ENCODE data around the gene SH3PXD2A.

Gene SH3PXD2A

GRCh38 chr10:103548581-103549348 is 306.6 kb downstream of the SH3PXD2A start:
- H2BK15ac ChIP-seq (replicated peaks; ENCODE audit: low read depth) = no peak overlapping the region
- no peak overlapping the region for H3K4me2 ChIP-seq (ENCODE audit: low read length)
- no peaks in the 10 kb centered on the region for H3K36me3 ChIP-seq (ENCODE audit: control insufficient read depth, insufficient read depth, low read length)
- H3K56ac ChIP-seq (ENCODE audit: low read length) = no peak overlapping the region
- no peaks in the 10 kb centered on the region for H3K4me1 ChIP-seq (ENCODE audit: control insufficient read depth, low read depth, low read length)
- no peak overlapping the region for H2BK5ac ChIP-seq (ENCODE audit: low read length)
- no peak overlapping the region for H2AK5ac ChIP-seq (ENCODE audit: low read length)
- no peak for DNase-seq
- no peak overlapping the region for H2BK120ac ChIP-seq (ENCODE audit: low read depth, low read length)
- no peak overlapping the region for H3K23ac ChIP-seq (ENCODE audit: low read length)
- H3K9ac ChIP-seq (ENCODE audit: low read length) = no peak overlapping the region
- no peak overlapping the region for H4K8ac ChIP-seq (ENCODE audit: low read depth, low read length)
- no peak overlapping the region for H3K4me3 ChIP-seq (ENCODE audit: low read length)
- H3K27me3 ChIP-seq (ENCODE audit: insufficient read depth, low read length, poor library complexity) = no peaks in the 10 kb centered on the region
- no peaks in the 10 kb centered on the region for H3K79me1 ChIP-seq (ENCODE audit: low read length)
- H3K4ac ChIP-seq (ENCODE audit: low read depth, low read length) = no peak overlapping the region
- H3K27ac ChIP-seq (ENCODE audit: low read depth, low read length) = no peak overlapping the region
- no peak overlapping the region for H4K5ac ChIP-seq (ENCODE audit: low read length)
- no CpG with 5 or more reads among the region's 12 CpGs for WGBS (ENCODE audit: extremely low coverage, insufficient coverage, low lambda C conversion rate)
- no peaks in the 10 kb centered on the region for H3K79me2 ChIP-seq (ENCODE audit: control insufficient read depth, insufficient read depth, low read length)
- H3K18ac ChIP-seq (ENCODE audit: low read length) = no peak overlapping the region

GRCh38 chr10:103548006-103548405 is 307.4 kb downstream of the SH3PXD2A start:
- H2AK5ac ChIP-seq (ENCODE audit: low read length) = no peak overlapping the region
- WGBS (ENCODE audit: extremely low coverage, insufficient coverage, low lambda C conversion rate) = no CpG with 5 or more reads among the region's 3 CpGs
- no peak overlapping the region for H3K56ac ChIP-seq (ENCODE audit: low read length)
- no peaks in the 10 kb centered on the region for H3K27me3 ChIP-seq (ENCODE audit: insufficient read depth, low read length, poor library complexity)
- H2BK120ac ChIP-seq (ENCODE audit: low read depth, low read length) = no peak overlapping the region
- no peak overlapping the region for H3K4ac ChIP-seq (ENCODE audit: low read depth, low read length)
- no peak overlapping the region for H3K4me2 ChIP-seq (ENCODE audit: low read length)
- H3K23ac ChIP-seq (ENCODE audit: low read length) = no peak overlapping the region
- no peak overlapping the region for H3K27ac ChIP-seq (ENCODE audit: low read depth, low read length)
- H4K8ac ChIP-seq (ENCODE audit: low read depth, low read length) = no peak overlapping the region
- no peaks in the 10 kb centered on the region for H3K36me3 ChIP-seq (ENCODE audit: control insufficient read depth, insufficient read depth, low read length)
- H4K5ac ChIP-seq (ENCODE audit: low read length) = no peak overlapping the region
- H3K79me1 ChIP-seq (ENCODE audit: low read length) = no peaks in the 10 kb centered on the region
- no peaks in the 10 kb centered on the region for H3K4me1 ChIP-seq (ENCODE audit: control insufficient read depth, low read depth, low read length)
- no peaks in the 10 kb centered on the region for H3K79me2 ChIP-seq (ENCODE audit: control insufficient read depth, insufficient read depth, low read length)
- no peak overlapping the region for H2BK5ac ChIP-seq (ENCODE audit: low read length)
- H3K18ac ChIP-seq (ENCODE audit: low read length) = no peak overlapping the region
- DNase-seq = no peak
- no peak overlapping the region for H2BK15ac ChIP-seq (replicated peaks; ENCODE audit: low read depth)
- no peak overlapping the region for H3K4me3 ChIP-seq (ENCODE audit: low read length)
- no peak overlapping the region for H3K9ac ChIP-seq (ENCODE audit: low read length)

GRCh38 chr10:103547391-103547946 is 307.9 kb downstream of the SH3PXD2A start:
- no peaks in the 10 kb centered on the region for H3K27me3 ChIP-seq (ENCODE audit: insufficient read depth, low read length, poor library complexity)
- H3K27ac ChIP-seq (ENCODE audit: low read depth, low read length) = no peak overlapping the region
- DNase-seq = no peak

GRCh38 chr10:103546401-103546800 is 309.0 kb downstream of the SH3PXD2A start:
- no peak overlapping the region for H3K9ac ChIP-seq (ENCODE audit: low read length)
- no peak overlapping the region for H2AK5ac ChIP-seq (ENCODE audit: low read length)

More at GRCh38 chr10:103547391-103547946, 307.9 kb downstream of the SH3PXD2A start:
- H2BK15ac ChIP-seq (replicated peaks; ENCODE audit: low read depth) = no peak overlapping the region
- H3K23ac ChIP-seq (ENCODE audit: low read length) = no peak overlapping the region
- H3K4me3 ChIP-seq (ENCODE audit: low read length) = no peak overlapping the region
- no peak overlapping the region for H4K8ac ChIP-seq (ENCODE audit: low read depth, low read length)
- no peak overlapping the region for H2AK5ac ChIP-seq (ENCODE audit: low read length)
- H3K56ac ChIP-seq (ENCODE audit: low read length) = no peak overlapping the region
- H3K4me2 ChIP-seq (ENCODE audit: low read length) = no peak overlapping the region
- no peak overlapping the region for H3K18ac ChIP-seq (ENCODE audit: low read length)
- no peaks in the 10 kb centered on the region for H3K79me2 ChIP-seq (ENCODE audit: control insufficient read depth, insufficient read depth, low read length)
- WGBS (ENCODE audit: extremely low coverage, insufficient coverage, low lambda C conversion rate) = 100% methylated on average over 1 of the region's 10 CpGs
- no peak overlapping the region for H3K4ac ChIP-seq (ENCODE audit: low read depth, low read length)
- H3K9ac ChIP-seq (ENCODE audit: low read length) = no peak overlapping the region
- no peak overlapping the region for H2BK120ac ChIP-seq (ENCODE audit: low read depth, low read length)
- H2BK5ac ChIP-seq (ENCODE audit: low read length) = no peak overlapping the region
- H3K4me1 ChIP-seq (ENCODE audit: control insufficient read depth, low read depth, low read length) = no peaks in the 10 kb centered on the region
- no peaks in the 10 kb centered on the region for H3K36me3 ChIP-seq (ENCODE audit: control insufficient read depth, insufficient read depth, low read length)
- H3K79me1 ChIP-seq (ENCODE audit: low read length) = no peaks in the 10 kb centered on the region
- H4K5ac ChIP-seq (ENCODE audit: low read length) = no peak overlapping the region

GRCh38 chr10:103545771-103546281 is 309.6 kb downstream of the SH3PXD2A start:
- Histone ChIP-seq H3K4ac (ENCODE audit: low read depth, low read length) (no peak overlapping the region), H3K23ac (ENCODE audit: low read length) (no peak overlapping the region), H2BK120ac (ENCODE audit: low read depth, low read length) (no peak overlapping the region), H3K18ac (ENCODE audit: low read length) (no peak overlapping the region), H2BK5ac (ENCODE audit: low read length) (no peak overlapping the region), H3K79me1 (ENCODE audit: low read length) (no peaks in the 10 kb centered on the region), H4K5ac (ENCODE audit: low read length) (no peak overlapping the region), H4K8ac (ENCODE audit: low read depth, low read length) (no peak overlapping the region), H3K56ac (ENCODE audit: low read length) (no peak overlapping the region), H2BK15ac (replicated peaks; ENCODE audit: low read depth) (no peak overlapping the region), H3K27ac (ENCODE audit: low read depth, low read length) (no peak overlapping the region), H3K4me1 (ENCODE audit: control insufficient read depth, low read depth, low read length) (no peaks in the 10 kb centered on the region), H3K9ac (ENCODE audit: low read length) (no peak overlapping the region), H3K27me3 (ENCODE audit: insufficient read depth, low read length, poor library complexity) (no peaks in the 10 kb centered on the region), H3K4me2 (ENCODE audit: low read length) (no peak overlapping the region), H3K36me3 (ENCODE audit: control insufficient read depth, insufficient read depth, low read length) (no peaks in the 10 kb centered on the region), H3K4me3 (ENCODE audit: low read length) (no peak overlapping the region), H3K79me2 (ENCODE audit: control insufficient read depth, insufficient read depth, low read length) (no peaks in the 10 kb centered on the region), H2AK5ac (ENCODE audit: low read length) (no peak overlapping the region)
- no CpG with 5 or more reads among the region's 4 CpGs for WGBS (ENCODE audit: extremely low coverage, insufficient coverage, low lambda C conversion rate)
- DNase-seq = no peak

More at GRCh38 chr10:103546401-103546800, 309.0 kb downstream of the SH3PXD2A start:
- Histone ChIP-seq H3K79me2 (ENCODE audit: control insufficient read depth, insufficient read depth, low read length) (no peaks in the 10 kb centered on the region), H3K4me1 (ENCODE audit: control insufficient read depth, low read depth, low read length) (no peaks in the 10 kb centered on the region), H4K5ac (ENCODE audit: low read length) (no peak overlapping the region), H2BK15ac (replicated peaks; ENCODE audit: low read depth) (no peak overlapping the region), H3K18ac (ENCODE audit: low read length) (no peak overlapping the region), H3K4me2 (ENCODE audit: low read length) (no peak overlapping the region), H3K56ac (ENCODE audit: low read length) (no peak overlapping the region), H4K8ac (ENCODE audit: low read depth, low read length) (no peak overlapping the region), H3K79me1 (ENCODE audit: low read length) (no peaks in the 10 kb centered on the region), H3K23ac (ENCODE audit: low read length) (no peak overlapping the region), H3K4ac (ENCODE audit: low read depth, low read length) (no peak overlapping the region), H2BK5ac (ENCODE audit: low read length) (no peak overlapping the region), H3K36me3 (ENCODE audit: control insufficient read depth, insufficient read depth, low read length) (no peaks in the 10 kb centered on the region), H3K27me3 (ENCODE audit: insufficient read depth, low read length, poor library complexity) (no peaks in the 10 kb centered on the region), H2BK120ac (ENCODE audit: low read depth, low read length) (no peak overlapping the region), H3K27ac (ENCODE audit: low read depth, low read length) (no peak overlapping the region), H3K4me3 (ENCODE audit: low read length) (no peak overlapping the region)
- no peak for DNase-seq
- no CpG with 5 or more reads among the region's 1 CpG for WGBS (ENCODE audit: extremely low coverage, insufficient coverage, low lambda C conversion rate)
